AML-193 (cell line): ENCODE measurements around the gene B3GNT8.
"Not testable (repeated sequence)": the region's sequence is repeated elsewhere in the genome, so short reads cannot be mapped to it uniquely, and the experiment has no call there.

ENCODE experiments used
- DNase-seq, 2 experiments: peaks; one replicate each; lab custom pipeline; 2025; lab: John Stamatoyannopoulos, UW

B3GNT8 gene

GRCh38 chr19:41413947-41414346, 13.2 kb downstream of the B3GNT8 start:
- DNase-seq, result no peak

- DNase-seq, result no peak
Measured at GRCh38 chr19:41412953-41413352, 14.2 kb downstream of the B3GNT8 start.

- DNase-seq, result no peak
Measured at GRCh38 chr19:41411968-41412265, 15.3 kb downstream of the B3GNT8 start.

GRCh38 chr19:41411100-41411967, 15.8 kb downstream of the B3GNT8 start:
- DNase-seq, result no peak

GRCh38 chr19:41410336-41411054, 16.7 kb downstream of the B3GNT8 start:
- no peak for DNase-seq

- no peak for DNase-seq
Measured at GRCh38 chr19:41409288-41409687, 17.9 kb downstream of the B3GNT8 start.

GRCh38 chr19:41408846-41409245, 18.3 kb downstream of the B3GNT8 start:
- DNase-seq, result not testable (repeated sequence)

GRCh38 chr19:41408256-41408655, 18.9 kb downstream of the B3GNT8 start:
- DNase-seq, result no peak

- peak; percentile 92 to 95 for DNase-seq
Measured at GRCh38 chr19:41407271-41407670, 19.9 kb downstream of the B3GNT8 start.

GRCh38 chr19:41405776-41406175, 21.4 kb downstream of the B3GNT8 start:
- no peak for DNase-seq

- no peak for DNase-seq
Measured at GRCh38 chr19:41403181-41403970, 23.8 kb downstream of the B3GNT8 start.

- no peak for DNase-seq
Measured at GRCh38 chr19:41402010-41402409, 25.2 kb downstream of the B3GNT8 start.

- no peak for DNase-seq
Measured at GRCh38 chr19:41401483-41401882, 25.7 kb downstream of the B3GNT8 start.

GRCh38 chr19:41399525-41399924, 27.6 kb downstream of the B3GNT8 start:
- no peak for DNase-seq

GRCh38 chr19:41399091-41399490, 28.1 kb downstream of the B3GNT8 start:
- DNase-seq, result no peak

GRCh38 chr19:41398598-41398997, 28.6 kb downstream of the B3GNT8 start:
- no peak for DNase-seq

GRCh38 chr19:41398050-41398418, 29.1 kb downstream of the B3GNT8 start:
- no peak for DNase-seq

- peak; percentile 98 to 99 for DNase-seq
Measured at GRCh38 chr19:41397086-41398049, 29.8 kb downstream of the B3GNT8 start, which contains the start of the genes BCKDHA and EXOSC5. Gene BCKDHA (plus strand): TSS chr19:41397818. CDS start chr19:41397828, 10 bp downstream. Gene EXOSC5 (minus strand): TSS chr19:41397359. CDS start chr19:41397328, 31 bp downstream.

- no peak for DNase-seq
Measured at GRCh38 chr19:41395355-41395754, 31.8 kb downstream of the B3GNT8 start.

GRCh38 chr19:41392775-41393174, 34.4 kb downstream of the B3GNT8 start:
- DNase-seq, result no peak

GRCh38 chr19:41391618-41392017, 35.6 kb downstream of the B3GNT8 start:
- no peak for DNase-seq
